SK-N-MC (cell line): ENCODE data around the gene BEND4.

Source experiments
- DNase-seq: peaks from one replicate; pipeline ENCODE4 v3.0.0-alpha.2; 2011; ENCODE audit warnings: low read depth, low spot score
- H3K27ac ChIP-seq: fragments of 200-600 bp; sonication (generic); 2 replicates; pipeline ENCODE4 v1.5.1; 2016; ENCODE audit warnings: mixed run types
- H3K36me3 ChIP-seq: fragments of 200-600 bp; sonication (generic); 2 replicates; pipeline ENCODE4 v1.6.1; 2017; ENCODE audit warnings: antibody characterized with exemption, low read length, mixed read lengths; ENCODE audit not compliant: insufficient read depth
- H3K4me3 ChIP-seq: fragments of 200-600 bp; sonication (generic); 2 replicates; pipeline ENCODE4 v1.5.1; 2016
- H3K9ac ChIP-seq: fragments of 200-600 bp; sonication (generic); 2 replicates; pipeline ENCODE4 v1.8.0; 2017; ENCODE audit warnings: mixed run types, mixed read lengths; ENCODE audit not compliant: insufficient read length
- H3K9me3 ChIP-seq: fragments of 200-600 bp; sonication (generic); 2 replicates; pipeline ENCODE4 v1.6.1; 2017; ENCODE audit warnings: low read depth, mild to moderate bottlenecking, antibody characterized with exemption, low read length, moderate library complexity, mixed read lengths
- EZH2 ChIP-seq: fragments of 200-600 bp; sonication (generic); IDR thresholded peaks from one replicate; pipeline ENCODE4 v1.6.1; 2017; ENCODE audit warnings: antibody characterized with exemption
- FOXP2 ChIP-seq: optimal IDR thresholded peaks from 2 replicates; pipeline ENCODE3; 2011; ENCODE audit warnings: mild to moderate bottlenecking, moderate library complexity; ENCODE audit not compliant: insufficient read depth; ENCODE audit errors: extremely low read length, control extremely low read depth
- POLR2AphosphoS5 ChIP-seq: IDR thresholded peaks from 2 replicates; pipeline ENCODE4 v1.6.1; 2012; ENCODE audit warnings: mild to moderate bottlenecking, low read depth, low read length, borderline replicate concordance

Gene BEND4

GRCh38 chr4:42122237-42122636 lies 30.2 kb downstream of the BEND4 start:
- no peaks in the 10 kb centered on the region for H3K9me3 ChIP-seq
- H3K9ac ChIP-seq = no peak overlapping the region
- no peak overlapping the region for H3K4me3 ChIP-seq
- no peak for TF ChIP-seq FOXP2
- DNase-seq = no peak
- no peak overlapping the region for H3K27ac ChIP-seq
- H3K36me3 ChIP-seq = no peaks in the 10 kb centered on the region

- Histone ChIP-seq H3K27ac (no peak overlapping the region), H3K9me3 (no peaks in the 10 kb centered on the region), H3K4me3 (no peak overlapping the region), H3K36me3 (no peaks in the 10 kb centered on the region), H3K9ac (no peak overlapping the region)
- no peak for TF ChIP-seq EZH2
- no peak for DNase-seq
Measured at GRCh38 chr4:42119886-42120285, 32.6 kb downstream of the BEND4 start.

DNA sequence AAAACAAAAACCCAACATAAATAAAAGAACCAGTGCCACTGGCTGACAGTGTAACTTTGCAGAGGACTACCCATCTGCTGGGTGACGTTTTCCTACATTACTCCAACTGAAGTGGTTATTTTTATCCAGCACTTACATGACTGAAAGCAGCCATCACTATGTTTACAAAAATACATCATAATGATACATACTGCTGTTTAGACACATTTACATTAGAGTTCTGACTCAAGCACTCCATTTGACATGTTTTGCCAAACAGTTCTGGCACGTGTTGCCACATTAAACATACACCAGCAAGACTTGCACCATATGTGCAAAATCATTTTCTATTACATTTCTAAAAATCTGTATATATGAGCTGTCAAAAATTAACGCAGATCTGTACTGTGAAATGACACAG lies 39.6 kb downstream of the BEND4 start:
- Histone ChIP-seq H3K4me3 (no peak overlapping the region), H3K36me3 (no peaks in the 10 kb centered on the region), H3K27ac (no peak overlapping the region), H3K9me3 (no peaks in the 10 kb centered on the region), H3K9ac (no peak overlapping the region)
- DNase-seq = no peak
- TF ChIP-seq POLR2AphosphoS5 (no peak), EZH2 (no peak), FOXP2 (no peak)

DNA sequence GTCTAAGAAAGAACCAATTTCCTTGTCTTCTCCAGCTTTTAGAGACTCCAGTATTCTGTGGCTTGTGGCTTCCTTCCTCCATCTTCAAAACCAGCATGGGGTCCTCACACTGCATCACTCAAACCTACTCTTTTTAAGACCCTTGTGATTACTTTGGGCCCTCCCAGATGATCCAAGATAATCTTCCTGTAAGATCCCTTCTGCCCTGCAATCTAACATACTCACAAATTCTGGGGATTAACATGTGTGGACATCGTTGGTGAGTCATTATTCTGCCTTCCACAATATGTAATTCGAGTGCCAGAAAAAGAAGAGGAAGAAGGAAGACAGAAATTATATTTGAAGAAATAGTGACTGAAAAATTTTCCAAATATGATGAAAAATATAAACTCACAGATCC lies 47.9 kb downstream of the BEND4 start:
- Histone ChIP-seq H3K9ac (no peak overlapping the region), H3K36me3 (no peaks in the 10 kb centered on the region), H3K27ac (no peak overlapping the region), H3K4me3 (no peak overlapping the region), H3K9me3 (no peaks in the 10 kb centered on the region)
- TF ChIP-seq EZH2 = no peak
- DNase-seq = peak; percentile 10

- no peak for TF ChIP-seq POLR2AphosphoS5
- TF ChIP-seq FOXP2 = no peak
- no peak for TF ChIP-seq EZH2
- DNase-seq = no peak
- H3K4me3 ChIP-seq = no peak overlapping the region
- no peaks in the 10 kb centered on the region for H3K9me3 ChIP-seq
- H3K36me3 ChIP-seq = no peaks in the 10 kb centered on the region
- no peak overlapping the region for H3K27ac ChIP-seq
- no peak overlapping the region for H3K9ac ChIP-seq
Measured at GRCh38 chr4:42101446-42101975, 50.9 kb downstream of the BEND4 start.

- TF ChIP-seq POLR2AphosphoS5 (no peak), EZH2 (no peak), FOXP2 (no peak)
- H3K27ac ChIP-seq = no peak overlapping the region
- DNase-seq = no peak
- no peak overlapping the region for H3K9ac ChIP-seq
- no peaks in the 10 kb centered on the region for H3K36me3 ChIP-seq
- H3K4me3 ChIP-seq = no peak overlapping the region
- H3K9me3 ChIP-seq = no peaks in the 10 kb centered on the region
Measured at GRCh38 chr4:42088386-42088785, 64.1 kb downstream of the BEND4 start.

- Histone ChIP-seq H3K36me3 (no peaks in the 10 kb centered on the region; the same call in 1 of the 2 replicates), H3K9ac (no peak overlapping the region), H3K9me3 (no peaks in the 10 kb centered on the region), H3K27ac (no peak overlapping the region), H3K4me3 (no peak overlapping the region)
- no peak for TF ChIP-seq EZH2
- no peak for TF ChIP-seq POLR2AphosphoS5
- no peak for TF ChIP-seq FOXP2
- DNase-seq = no peak
Measured at GRCh38 chr4:42083816-42084215, 68.6 kb downstream of the BEND4 start.

GRCh38 chr4:42080306-42080705 lies 72.1 kb downstream of the BEND4 start:
- TF ChIP-seq EZH2 = no peak
- DNase-seq = no peak
- H3K9me3 ChIP-seq = no peaks in the 10 kb centered on the region
- H3K9ac ChIP-seq = no peak overlapping the region
- H3K27ac ChIP-seq = no peak overlapping the region
- peaks cover 11% of the 10 kb centered on the region; the same call in 1 of the 2 replicates for H3K36me3 ChIP-seq
- H3K4me3 ChIP-seq = no peak overlapping the region

DNA sequence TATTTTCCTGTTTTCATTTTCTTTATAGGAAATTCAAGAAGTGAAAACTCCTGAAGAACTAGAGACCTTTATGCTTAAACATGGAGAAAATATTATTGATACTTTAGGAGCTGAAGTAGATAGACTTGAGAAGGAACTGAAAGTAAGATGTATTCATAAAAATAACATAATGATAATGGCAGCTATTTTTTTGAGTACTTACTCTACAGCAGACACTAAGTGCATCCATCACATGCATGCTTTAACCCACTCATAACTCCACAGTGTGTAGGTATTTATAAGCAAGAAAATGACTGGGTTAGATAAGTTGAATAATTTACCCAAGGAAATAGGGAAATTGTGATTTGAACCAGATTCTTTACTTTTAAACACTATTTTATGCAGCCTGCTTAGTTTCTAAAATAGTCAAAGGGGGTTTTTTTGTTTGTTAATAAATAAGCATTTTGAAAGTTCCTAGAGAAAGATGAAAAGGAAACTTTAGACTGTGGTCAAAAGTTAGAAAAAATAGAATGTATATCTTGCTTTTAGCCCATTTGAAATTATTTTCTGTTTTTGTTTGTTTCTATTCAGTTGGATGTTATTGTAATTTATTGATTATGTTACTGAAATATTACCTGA lies 74.2 kb downstream of the BEND4 start:
- no peaks in the 10 kb centered on the region for H3K9me3 ChIP-seq
- H3K36me3 ChIP-seq = peaks cover 14% of the 10 kb centered on the region; the same call in 1 of the 2 replicates
- no peak for DNase-seq
- no peak for TF ChIP-seq POLR2AphosphoS5
- TF ChIP-seq FOXP2 = no peak
- no peak for TF ChIP-seq EZH2
- H3K27ac ChIP-seq = no peak overlapping the region
- no peak overlapping the region for H3K4me3 ChIP-seq
- no peak overlapping the region for H3K9ac ChIP-seq
